CD4-positive, alpha-beta T cell (primary cell): ENCODE measurements around the gene DEPP1. TPM values are rescaled to one million over a fixed set of nuclear protein-coding genes. Genes with fewer than 3 reads are reported as not detected.
A peak's percentile ranks its signal among the peaks of the same experiment; 100 is the strongest.

Experiments
- ATAC-seq: fragments of 200-7000 bp; cut with Tn5 transposase; one replicate; pipeline ENCODE4 v1.10.0; 2022; ENCODE audit warnings: mild to moderate bottlenecking; ENCODE audit not compliant: poor library complexity
- CTCF ChIA-PET: fragments of 350-600 bp; sonication (Branson Sonifier 250); formaldehyde crosslinking; loops from one replicate; lab custom pipeline; 2021; ENCODE audit warnings: antibody characterized with exemption, inconsistent platforms; lab: Charles Lee
- POLR2A ChIA-PET: fragments of 350-600 bp; sonication (Branson Sonifier 250); formaldehyde crosslinking; loops from one replicate; lab custom pipeline; 2021; ENCODE audit warnings: antibody characterized with exemption, inconsistent platforms; lab: Charles Lee
- DNase-seq, 14 experiments: peaks; one replicate each; pipeline ENCODE4 v3.0.0-alpha.2; 2013 to 2020; ENCODE audit warnings: mixed read lengths in 2 of 14
- H3K27ac ChIP-seq, 2 donors: one replicate each; pipeline versions ENCODE4 v1.5.1 to v1.7.0; 2013; ENCODE audit warnings: low read length in 2 of 2, low read depth in 1 of 2, mild to moderate bottlenecking in 1 of 2
- H3K27me3 ChIP-seq, 2 experiments: 1 replicate in 1 of 2; 2 replicates in 1 of 2; pipeline versions ENCODE4 v1.6.1 to v1.7.0; 2013; ENCODE audit warnings: low read length in 2 of 2, control low read depth in 1 of 2, mild to moderate bottlenecking in 1 of 2, moderate library complexity in 1 of 2; ENCODE audit not compliant: insufficient read depth in 2 of 2, control insufficient read depth in 1 of 2
- H3K36me3 ChIP-seq: one replicate; pipeline ENCODE4 v1.6.1; 2013; ENCODE audit warnings: low read length, control low read depth; ENCODE audit not compliant: insufficient read depth
- H3K4me1 ChIP-seq: one replicate; pipeline ENCODE4 v1.6.1; 2013; ENCODE audit warnings: low read length, control low read depth; ENCODE audit not compliant: insufficient read depth
- H3K4me3 ChIP-seq: one replicate; pipeline ENCODE4 v1.5.1; 2013; ENCODE audit warnings: mild to moderate bottlenecking, low read length, moderate library complexity
- H3K9me3 ChIP-seq, 2 experiments: 1 replicate in 1 of 2; 2 replicates in 1 of 2; pipeline versions ENCODE4 v1.6.1 to v1.7.0; 2013; ENCODE audit warnings: low read length in 2 of 2, mild to moderate bottlenecking in 2 of 2, control low read depth in 1 of 2, moderate library complexity in 1 of 2; ENCODE audit not compliant: control insufficient read depth in 1 of 2, insufficient read depth in 1 of 2
- H3K27ac Mint-ChIP-seq: one replicate; pipeline ENCODE4 v1.8.0; 2020; ENCODE audit warnings: mixed read lengths
- H3K27me3 Mint-ChIP-seq: one replicate; pipeline ENCODE4 v1.8.0; 2021; ENCODE audit warnings: mixed read lengths
- H3K36me3 Mint-ChIP-seq: one replicate; pipeline ENCODE4 v1.8.0; 2021; ENCODE audit warnings: low read depth, mixed read lengths
- H3K4me1 Mint-ChIP-seq: one replicate; pipeline ENCODE4 v1.8.0; 2021; ENCODE audit warnings: low read depth, mixed read lengths
- H3K4me3 Mint-ChIP-seq: one replicate; pipeline ENCODE4 v1.8.0; 2020; ENCODE audit warnings: mild to moderate bottlenecking, mixed read lengths
- H3K9me3 Mint-ChIP-seq: one replicate; pipeline ENCODE4 v1.8.0; 2020; ENCODE audit warnings: mixed read lengths
- CTCF ChIP-seq: fragments of 200-600 bp; IDR thresholded peaks from one replicate; pipeline ENCODE4 v1.8.0; 2022; ENCODE audit warnings: antibody characterized with exemption, mild to moderate bottlenecking
- intact Hi-C, 2 experiments: fragments of 100-400 bp; cut with DNase I in 1 of 2; cut with micrococcal nuclease in 1 of 2; formaldehyde crosslinking; loops; one replicate each; pipeline versions ENCODE4 v1.15.1 to v1.9.0; 2023 to 2025; cut with DNase I, micrococcal nuclease
- total RNA-seq, 174 experiments: library from RNA in 2 of 174; stranded (reverse) in 2 of 174; gene quantifications; one replicate each; pipeline ENCODE4 v1.2.3 and lab custom pipeline; 2021 to 2026

Gene DEPP1
- total RNA-seq, 2 experiments from 2014 or later = not detected

GRCh38 chr10:44932517-44933450 is 45.8 kb downstream of the DEPP1 start:
- no peaks in the 10 kb centered on the region for H3K36me3 ChIP-seq
- Mint-ChIP-seq H3K36me3 (no peaks in the 10 kb centered on the region), H3K9me3 (no peaks in the 10 kb centered on the region), H3K27ac (no peak overlapping the region), H3K4me3 (no peak overlapping the region), H3K27me3 (no peaks in the 10 kb centered on the region), H3K4me1 (peaks cover 5% of the 10 kb centered on the region)
- TF ChIP-seq CTCF = peak; percentile 85
- H3K27me3 ChIP-seq = no peaks in the 10 kb centered on the region
- H3K4me3 ChIP-seq = no peak overlapping the region
- intact Hi-C loops = loop anchor here (1.0 kb wide), 2 partner anchors 42 to 43 kb away; no protein-coding TSS in a partner anchor
- H3K9me3 ChIP-seq = no peaks in the 10 kb centered on the region
- CTCF ChIA-PET = interaction anchor here (0.7 to 1.1 kb wide), 2 partner anchors 41 to 43 kb away, joined by 4 to 9 read pairs; no protein-coding TSS in a partner anchor
- H3K4me1 ChIP-seq = peaks cover 17% of the 10 kb centered on the region
- DNase-seq (peak; percentile 62 to 90 (median 78)), ATAC-seq (peak; percentile 74)
- H3K27ac ChIP-seq = no peak overlapping the region
- POLR2A ChIA-PET = interaction anchor here (0.7 to 1.0 kb wide), 2 partner anchors 25 to 36 kb away, joined by 3 to 4 read pairs; no protein-coding TSS in a partner anchor

GRCh38 chr10:44931621-44932516 is 46.7 kb downstream of the DEPP1 start:
- no peak overlapping the region for H3K4me3 Mint-ChIP-seq
- intact Hi-C loops = loop anchor here (1.0 kb wide), 2 partner anchors 42 to 43 kb away; no protein-coding TSS in a partner anchor
- ATAC-seq (no peak), DNase-seq (no peak)
- no peaks in the 10 kb centered on the region for H3K36me3 Mint-ChIP-seq
- Histone ChIP-seq H3K4me3 (no peak overlapping the region), H3K36me3 (no peaks in the 10 kb centered on the region), H3K4me1 (peaks cover 17% of the 10 kb centered on the region), H3K27ac (no peak overlapping the region), H3K27me3 (no peaks in the 10 kb centered on the region), H3K9me3 (no peaks in the 10 kb centered on the region)
- H3K27ac Mint-ChIP-seq = no peak overlapping the region
- TF ChIP-seq CTCF = no peak
- peaks cover 5% of the 10 kb centered on the region for H3K4me1 Mint-ChIP-seq
- CTCF ChIA-PET = interaction anchor here (1.1 kb wide), 1 partner anchor 42 kb away, joined by 9 read pairs; no protein-coding TSS in a partner anchor
- no peaks in the 10 kb centered on the region for H3K27me3 Mint-ChIP-seq
- POLR2A ChIA-PET = no interaction called here
- H3K9me3 Mint-ChIP-seq = no peaks in the 10 kb centered on the region

- ChIA-PET POLR2A (no interaction called here), CTCF (no interaction called here)
- Mint-ChIP-seq H3K27me3 (no peaks in the 10 kb centered on the region), H3K27ac (no peak overlapping the region), H3K4me3 (no peak overlapping the region), H3K9me3 (no peaks in the 10 kb centered on the region), H3K36me3 (no peaks in the 10 kb centered on the region), H3K4me1 (peaks cover 5% of the 10 kb centered on the region)
- Histone ChIP-seq H3K4me1 (peaks cover 16% of the 10 kb centered on the region), H3K4me3 (no peak overlapping the region), H3K27ac (no peak overlapping the region), H3K9me3 (no peaks in the 10 kb centered on the region), H3K36me3 (no peaks in the 10 kb centered on the region), H3K27me3 (no peaks in the 10 kb centered on the region)
- ATAC-seq (no peak), DNase-seq (no peak)
- no peak for TF ChIP-seq CTCF
- intact Hi-C loops = no loop called here
Measured at GRCh38 chr10:44930904-44931620, 47.5 kb downstream of the DEPP1 start.
